OCI-M1 (cell line): ENCODE measurements around the gene DHX36.

Experiments
- DNase-seq: peaks from one replicate; lab custom pipeline; 2025; lab: John Stamatoyannopoulos, UW

The DHX36 gene, protein sequence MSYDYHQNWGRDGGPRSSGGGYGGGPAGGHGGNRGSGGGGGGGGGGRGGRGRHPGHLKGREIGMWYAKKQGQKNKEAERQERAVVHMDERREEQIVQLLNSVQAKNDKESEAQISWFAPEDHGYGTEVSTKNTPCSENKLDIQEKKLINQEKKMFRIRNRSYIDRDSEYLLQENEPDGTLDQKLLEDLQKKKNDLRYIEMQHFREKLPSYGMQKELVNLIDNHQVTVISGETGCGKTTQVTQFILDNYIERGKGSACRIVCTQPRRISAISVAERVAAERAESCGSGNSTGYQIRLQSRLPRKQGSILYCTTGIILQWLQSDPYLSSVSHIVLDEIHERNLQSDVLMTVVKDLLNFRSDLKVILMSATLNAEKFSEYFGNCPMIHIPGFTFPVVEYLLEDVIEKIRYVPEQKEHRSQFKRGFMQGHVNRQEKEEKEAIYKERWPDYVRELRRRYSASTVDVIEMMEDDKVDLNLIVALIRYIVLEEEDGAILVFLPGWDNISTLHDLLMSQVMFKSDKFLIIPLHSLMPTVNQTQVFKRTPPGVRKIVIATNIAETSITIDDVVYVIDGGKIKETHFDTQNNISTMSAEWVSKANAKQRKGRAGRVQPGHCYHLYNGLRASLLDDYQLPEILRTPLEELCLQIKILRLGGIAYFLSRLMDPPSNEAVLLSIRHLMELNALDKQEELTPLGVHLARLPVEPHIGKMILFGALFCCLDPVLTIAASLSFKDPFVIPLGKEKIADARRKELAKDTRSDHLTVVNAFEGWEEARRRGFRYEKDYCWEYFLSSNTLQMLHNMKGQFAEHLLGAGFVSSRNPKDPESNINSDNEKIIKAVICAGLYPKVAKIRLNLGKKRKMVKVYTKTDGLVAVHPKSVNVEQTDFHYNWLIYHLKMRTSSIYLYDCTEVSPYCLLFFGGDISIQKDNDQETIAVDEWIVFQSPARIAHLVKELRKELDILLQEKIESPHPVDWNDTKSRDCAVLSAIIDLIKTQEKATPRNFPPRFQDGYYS

DNA sequence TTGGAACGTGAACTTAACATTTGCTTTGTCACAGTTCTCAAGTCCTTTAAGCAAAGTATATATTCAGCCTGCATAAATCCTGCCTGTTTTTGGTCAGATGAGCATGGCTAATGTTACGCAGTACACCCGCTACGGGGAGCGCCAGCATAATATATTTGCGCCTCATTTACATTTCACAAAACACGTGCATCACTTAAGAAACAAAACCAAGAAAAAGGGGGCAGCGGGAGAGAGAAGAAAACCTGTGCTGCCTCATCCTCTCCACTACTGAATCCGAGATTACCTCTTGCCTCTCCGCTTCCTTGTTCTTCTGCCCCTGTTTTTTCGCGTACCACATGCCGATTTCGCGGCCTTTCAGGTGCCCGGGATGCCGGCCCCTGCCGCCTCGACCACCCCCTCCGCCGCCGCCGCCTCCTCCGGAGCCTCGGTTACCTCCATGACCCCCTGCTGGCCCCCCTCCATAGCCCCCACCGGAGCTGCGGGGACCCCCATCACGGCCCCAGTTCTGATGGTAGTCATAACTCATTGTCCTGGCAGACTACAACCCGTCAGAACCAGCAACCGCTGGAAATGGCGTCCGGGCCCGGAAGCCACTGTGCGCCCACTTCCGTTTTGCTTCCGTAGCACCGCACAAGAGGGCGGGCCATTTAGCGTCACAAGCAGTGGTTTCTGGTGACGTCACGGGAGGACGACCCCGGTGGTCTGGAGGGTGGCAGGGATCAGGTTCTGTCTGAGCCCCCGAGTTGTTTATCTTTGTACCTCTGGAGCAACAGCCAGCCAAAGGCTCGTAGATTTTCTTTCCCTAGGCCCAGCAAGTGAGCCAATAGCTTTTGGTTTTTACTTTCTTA, at the start of gene DHX36:
TSS of gene DHX36 (minus strand) at position 597 of the 848 bp plus-strand sequence. CDS start at position 526, 71 bp downstream.
- DNase-seq = peak; percentile 88

DNA sequence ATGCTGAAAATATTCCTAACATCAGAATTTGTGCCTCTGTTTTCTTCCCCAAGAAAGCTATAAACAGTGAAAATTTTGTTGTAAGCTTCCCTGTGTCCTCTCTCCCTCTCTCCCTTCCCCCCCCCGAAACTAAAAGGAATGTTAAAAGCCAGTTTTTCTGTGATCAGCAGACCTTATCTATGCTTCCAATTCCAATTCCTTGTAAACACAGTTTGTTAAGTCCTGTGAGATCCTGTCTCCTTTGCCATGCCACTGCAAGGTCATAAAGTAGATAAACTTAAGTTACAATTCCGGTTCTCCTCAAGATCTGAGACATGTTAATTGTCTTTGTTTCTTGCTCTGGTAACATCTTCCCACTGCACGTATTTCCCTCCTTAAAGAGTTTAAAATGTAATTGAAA, 42.9 kb upstream of the DHX36 start:
- no peak for DNase-seq

DNA sequence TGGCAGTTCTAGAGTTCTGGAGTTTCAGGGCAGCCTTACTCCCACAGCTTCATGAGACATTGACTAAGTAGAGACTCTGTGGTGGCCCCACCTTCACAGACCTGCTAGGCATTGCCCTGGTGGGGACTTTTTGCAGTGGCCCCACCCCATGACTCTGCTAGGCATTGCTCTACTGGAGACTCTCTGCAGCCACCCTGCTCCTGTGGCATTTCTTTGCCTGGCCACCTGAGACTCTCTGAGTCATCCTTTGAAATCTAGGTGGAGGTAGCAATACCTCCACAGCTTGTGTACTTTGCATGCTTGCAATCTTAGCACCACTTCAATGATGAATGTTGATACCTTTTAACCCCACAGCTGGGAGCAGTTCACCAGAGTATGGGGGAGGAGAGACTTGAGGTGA, 40.6 kb upstream of the DHX36 start:
- no peak for DNase-seq

DNA sequence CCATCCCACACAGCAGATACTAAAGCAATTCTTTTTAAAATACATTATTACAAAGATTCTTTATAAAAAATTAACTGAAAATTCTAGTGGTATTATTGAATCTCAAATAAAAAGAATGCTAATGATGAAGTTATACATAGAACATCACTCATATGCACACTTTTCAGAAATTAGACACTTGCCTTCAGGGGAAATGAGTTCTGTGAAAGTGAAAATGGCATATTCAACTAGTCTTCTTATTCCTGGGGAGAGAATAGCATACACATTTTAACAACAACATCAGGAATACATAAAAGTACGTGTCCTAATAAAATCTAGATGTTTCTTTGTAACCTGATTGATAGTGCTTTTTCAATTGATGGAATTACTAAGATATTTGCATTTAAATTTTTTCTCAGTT, 36.8 kb upstream of the DHX36 start:
- DNase-seq = no peak

DNA sequence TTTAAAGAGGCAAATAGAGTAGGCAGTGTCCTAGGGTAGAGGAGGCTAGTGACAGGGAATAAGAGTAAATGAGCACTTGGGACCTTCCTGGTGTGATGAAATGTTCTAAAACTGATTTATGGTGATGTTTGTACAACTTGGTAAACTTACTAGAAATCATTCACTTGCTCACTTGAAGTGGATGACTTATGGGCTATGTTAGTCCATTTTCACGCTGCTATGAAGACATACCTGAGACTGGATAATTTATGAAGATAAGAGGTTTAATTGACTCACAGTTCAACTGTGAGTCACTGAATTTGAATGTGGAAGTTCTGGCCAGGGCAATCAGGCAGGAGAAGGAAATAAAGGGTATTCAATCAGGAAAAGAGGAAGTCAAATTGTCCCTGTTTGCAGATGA, 31.7 kb upstream of the DHX36 start:
- DNase-seq = no peak

DNA sequence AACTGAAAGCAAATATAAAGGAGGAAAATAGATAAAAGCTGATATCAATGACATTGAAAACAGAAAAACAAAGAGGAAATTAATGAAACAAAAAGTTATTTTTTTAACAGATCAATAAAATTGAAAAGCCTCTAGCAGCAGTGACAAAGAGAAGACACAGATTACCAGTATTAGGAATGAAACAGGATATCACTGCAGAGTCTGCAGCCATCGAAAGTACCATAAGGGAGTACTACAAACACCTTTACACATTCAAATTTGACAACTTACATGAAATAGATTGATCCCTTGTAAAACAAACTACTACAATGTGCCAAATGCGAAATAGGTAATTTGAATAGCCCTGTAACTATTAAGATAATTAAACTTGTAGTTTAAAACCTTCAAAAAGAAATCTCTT, 24.9 kb upstream of the DHX36 start:
- DNase-seq = no peak

DNA sequence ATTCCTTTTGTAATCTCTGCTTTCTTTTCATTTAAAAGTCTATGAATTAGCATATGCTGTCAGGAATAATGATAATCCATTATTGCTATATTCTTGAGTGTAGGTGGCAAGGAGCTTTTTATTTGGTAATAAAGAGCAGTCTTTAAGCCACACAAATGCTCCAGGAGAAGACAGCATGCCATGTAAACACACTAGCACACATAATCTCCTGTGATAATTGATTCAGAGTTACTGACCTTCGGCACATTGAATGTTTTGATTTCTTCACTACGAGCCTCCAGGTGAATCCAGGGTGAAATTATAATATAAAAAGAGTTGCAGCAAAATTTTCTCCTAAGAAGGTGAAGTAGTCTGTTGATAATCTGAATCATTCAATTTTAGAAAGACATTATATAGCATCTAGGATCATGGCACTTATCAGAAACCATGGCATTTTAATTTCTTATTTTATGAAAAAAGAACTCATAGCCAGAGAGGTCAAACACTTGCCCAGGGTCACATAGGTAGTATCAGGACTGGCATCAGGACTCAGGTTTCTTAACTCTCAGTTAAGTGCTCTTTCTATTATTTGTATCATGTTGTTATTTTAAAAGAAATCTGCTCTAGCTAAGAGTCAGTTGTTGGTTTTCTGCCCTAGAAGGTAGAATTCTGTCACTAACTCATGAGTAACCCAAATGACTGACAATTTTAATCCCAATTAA, 21.3 kb upstream of the DHX36 start:
- DNase-seq = no peak

DNA sequence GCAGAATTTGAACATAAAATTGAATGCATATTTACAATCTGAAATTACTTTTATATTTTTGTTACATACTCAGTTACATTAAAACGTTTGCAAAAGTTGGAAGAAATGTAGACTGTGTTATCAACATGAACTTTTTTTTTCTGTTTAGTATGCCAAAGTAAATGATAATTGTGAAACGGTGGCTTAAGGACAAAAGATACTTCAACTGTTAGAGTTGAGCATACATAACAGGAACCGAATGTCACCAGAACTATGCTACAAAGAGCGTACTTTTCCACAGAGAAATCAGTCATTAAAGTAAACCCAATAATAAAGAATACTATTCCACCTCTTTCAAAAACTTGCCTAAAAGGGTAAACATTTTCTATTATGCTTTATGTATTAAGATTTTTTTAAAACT, 14.3 kb upstream of the DHX36 start:
- DNase-seq = no peak

DNA sequence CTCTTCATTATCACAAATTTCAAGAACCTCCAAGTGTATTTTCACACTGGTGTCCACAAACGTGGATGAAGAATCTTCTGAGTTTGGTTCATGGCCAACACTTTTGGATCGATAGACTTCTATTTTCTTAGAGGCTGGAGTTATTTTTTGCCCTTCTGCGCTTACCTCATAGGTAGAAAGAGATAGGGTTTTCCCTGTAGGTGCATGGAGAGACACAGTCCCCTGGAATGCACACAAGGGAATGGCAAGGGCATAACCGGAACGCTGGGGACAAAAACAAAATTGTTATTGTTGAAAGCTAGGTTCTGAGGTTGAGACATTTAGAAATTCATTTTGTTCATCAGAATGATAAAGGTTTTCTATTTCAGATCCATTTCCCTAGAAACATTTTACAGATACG, 13.7 kb upstream of the DHX36 start:
- DNase-seq = no peak

DNA sequence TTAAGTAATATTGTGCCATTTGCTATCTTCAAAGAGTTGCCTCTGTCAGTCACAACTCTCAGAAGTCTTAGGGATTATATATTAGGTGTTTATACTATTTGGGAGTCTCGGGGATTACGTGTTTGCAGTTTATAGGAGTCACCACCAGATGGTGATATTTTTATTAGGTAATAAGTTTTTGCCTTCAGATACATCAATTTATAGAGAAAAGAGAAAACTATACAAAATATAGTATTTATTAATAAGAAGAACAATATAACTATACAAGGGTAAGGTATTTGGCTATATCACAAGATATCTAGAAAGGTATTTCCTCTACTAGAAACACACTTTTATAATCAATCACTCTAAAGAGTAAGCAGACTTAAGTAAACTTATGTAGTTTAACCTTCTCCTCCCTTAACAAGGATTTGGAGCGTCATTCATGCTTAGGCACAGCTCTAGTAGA, 10.7 kb upstream of the DHX36 start:
- peak; percentile 58 for DNase-seq

DNA sequence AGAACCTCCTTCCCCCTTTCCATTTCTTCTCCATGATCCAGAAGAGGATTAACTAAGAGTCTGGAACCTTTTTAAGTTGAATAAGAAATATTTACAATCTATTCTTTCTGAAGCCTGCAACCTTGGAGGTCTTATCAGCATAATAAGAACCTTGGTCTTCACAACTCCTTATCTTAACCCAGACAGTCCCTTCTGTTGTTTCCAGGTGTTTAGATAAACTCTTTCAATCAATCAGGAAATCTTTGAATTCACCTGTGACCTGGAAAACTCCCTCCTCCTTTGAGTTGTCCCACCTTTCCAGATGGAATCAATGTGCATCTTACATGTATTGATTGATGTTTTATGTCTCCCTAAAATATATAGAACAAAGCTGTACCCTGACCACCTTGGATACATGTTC, 3.6 kb upstream of the DHX36 start:
- DNase-seq = no peak

DNA sequence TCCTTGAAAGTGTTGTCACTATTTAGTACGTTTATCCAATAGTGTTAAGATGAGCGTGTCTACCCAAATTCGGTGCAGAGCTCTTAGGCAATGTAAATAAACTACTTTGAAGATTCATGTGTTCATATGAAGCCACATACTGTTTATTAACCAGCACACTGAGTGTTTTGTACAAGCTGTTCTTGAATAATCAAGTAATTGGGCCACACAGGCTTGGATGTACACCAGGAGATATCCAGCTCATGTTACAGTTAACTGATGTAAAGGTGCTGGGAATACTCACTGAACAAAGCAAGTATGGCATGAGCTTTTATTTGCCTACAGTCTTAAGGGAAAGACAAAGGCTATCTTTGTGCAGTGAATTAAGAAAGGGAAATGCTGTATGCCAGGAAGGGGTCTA, 632 bp upstream of the DHX36 start:
- DNase-seq = peak; percentile 49

DNA sequence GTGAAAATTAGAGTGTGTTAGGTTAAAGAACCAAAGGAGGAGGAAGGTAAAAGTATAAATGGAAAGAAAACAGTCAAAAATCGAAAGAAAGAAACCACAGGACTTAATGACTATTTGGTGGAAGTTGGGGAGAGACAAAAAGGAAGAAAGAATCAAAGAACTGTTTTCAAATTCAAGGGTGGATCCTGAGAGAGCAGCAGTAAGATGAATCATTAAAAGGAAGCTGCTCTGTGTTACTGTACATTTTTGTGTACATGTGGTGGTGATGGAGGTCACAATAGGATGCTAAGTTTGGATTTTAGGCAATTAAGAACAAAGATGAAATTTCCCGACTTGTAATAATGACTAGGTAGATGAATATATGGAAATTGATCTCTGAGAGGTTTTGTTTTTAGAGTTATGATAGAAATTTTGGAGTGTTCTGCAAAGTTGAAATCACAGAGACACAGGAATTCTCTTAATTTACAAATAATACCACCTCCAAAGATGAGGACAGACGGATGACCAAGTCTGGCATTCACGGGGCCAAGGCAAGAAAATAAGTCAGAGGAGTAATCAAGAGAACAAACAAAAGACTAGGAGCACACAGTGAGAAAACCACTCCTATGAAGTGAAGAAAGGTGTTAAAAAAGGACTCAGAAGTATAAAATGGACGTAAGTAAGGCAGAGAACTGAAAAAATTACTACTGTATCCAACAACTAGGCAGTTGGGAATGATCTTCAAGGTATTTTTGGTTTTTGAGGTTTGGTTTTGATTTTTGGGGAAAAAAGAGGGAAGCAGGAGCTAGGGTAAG, 7.1 kb downstream of the DHX36 start:
- DNase-seq = no peak

DNA sequence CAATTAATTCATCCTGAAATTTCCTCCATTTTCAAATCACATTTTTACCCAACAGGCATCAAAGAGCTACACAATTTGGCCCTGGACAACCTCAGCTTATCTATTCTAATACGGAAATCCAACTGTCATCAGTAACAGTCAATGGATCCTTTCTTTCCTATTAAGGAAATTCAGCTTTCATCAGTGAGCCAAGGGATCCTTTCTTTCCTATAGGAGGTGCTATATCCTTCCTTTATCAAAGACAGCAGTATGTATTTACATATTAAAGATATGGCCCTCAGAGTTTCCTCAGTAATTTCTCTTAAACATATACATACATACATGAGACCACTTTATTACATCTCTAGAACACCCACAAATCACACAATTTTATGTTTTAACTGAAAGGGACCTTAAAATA, 10.1 kb downstream of the DHX36 start:
- peak; percentile 5 for DNase-seq

DNA sequence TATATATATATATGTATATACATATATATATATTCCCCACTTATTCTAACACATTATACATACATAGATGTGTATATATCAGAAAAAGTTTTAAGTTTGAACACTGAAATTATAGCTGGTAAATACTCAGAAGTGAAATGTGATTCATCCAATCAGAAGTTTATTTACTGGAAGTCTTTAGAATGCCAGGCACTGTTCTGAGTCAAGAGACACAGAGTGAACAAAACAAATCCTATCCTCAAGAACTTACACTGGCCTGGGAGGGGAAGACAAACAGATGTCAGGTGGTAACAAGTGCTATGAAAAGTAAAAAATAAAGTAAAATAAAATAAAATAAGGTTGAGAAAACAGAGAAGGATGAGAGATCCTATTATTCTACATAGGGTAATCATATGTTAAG, 13.4 kb downstream of the DHX36 start:
- DNase-seq = no peak

DNA sequence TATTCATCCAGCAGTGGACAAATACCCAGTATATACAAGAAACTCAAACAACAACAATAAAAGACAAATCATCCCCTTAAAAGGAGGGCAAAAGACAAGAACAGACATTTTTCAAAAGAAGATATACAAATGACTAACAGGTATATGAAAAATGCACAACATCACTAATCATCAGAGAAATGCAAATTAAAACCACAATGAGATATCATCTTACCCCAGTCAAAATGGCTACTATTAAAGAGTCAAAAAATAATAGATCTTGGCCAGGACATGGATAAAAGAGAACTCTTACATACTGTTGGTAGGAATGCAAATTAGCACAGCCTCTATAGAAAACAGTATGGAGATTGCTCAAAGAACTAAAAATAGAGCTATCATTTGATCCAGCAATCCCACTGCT, 16.9 kb downstream of the DHX36 start:
- DNase-seq = no peak

DNA sequence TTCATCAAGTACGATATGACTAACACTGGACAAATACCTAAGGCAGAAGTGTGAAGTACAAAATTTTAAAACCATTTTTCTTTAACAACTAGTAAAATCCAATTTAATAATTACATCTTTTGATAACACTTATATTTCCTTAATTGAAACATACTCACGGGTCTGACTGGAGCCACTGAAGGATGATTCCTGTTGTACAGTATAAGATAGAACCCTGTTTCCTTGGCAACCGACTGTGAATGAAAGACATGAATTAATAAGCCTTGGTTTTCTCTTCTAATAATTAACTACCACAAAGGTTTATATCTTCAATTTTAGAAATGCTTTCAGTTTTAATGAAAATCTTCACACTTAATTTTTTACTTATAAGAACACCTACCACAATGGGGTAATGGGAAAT, 19.4 kb downstream of the DHX36 start:
- no peak for DNase-seq

DNA sequence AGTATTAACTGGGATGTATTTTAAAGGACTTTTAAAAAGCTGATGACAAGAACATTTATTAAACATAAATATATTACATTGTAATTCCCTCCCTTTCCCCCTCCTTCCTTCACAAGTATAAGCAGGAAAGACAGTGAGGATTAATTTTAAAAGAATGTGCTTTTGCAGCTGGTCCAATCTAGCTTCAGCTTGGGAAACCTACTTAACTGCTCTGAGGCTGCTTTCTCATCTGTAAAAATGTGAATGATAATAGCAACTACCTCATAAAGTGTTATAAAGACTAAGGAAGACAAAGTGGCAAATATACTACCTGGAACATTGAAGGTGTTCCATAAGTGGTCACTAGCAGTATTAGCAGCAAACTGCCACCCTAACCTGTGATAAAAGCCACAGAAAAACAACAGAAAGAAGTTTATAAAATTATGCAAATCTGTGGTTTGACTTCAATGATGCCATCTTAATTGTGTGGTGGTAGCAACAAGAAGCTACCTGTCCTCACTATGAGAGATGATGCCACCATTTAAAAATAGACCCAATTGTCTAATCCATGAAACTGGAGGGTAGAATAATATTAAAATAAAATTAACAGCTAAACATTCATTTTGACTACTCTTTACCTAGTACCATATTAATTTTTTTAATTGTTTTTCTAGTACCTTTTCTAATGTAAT, 20.0 kb downstream of the DHX36 start:
- no peak for DNase-seq

DNA sequence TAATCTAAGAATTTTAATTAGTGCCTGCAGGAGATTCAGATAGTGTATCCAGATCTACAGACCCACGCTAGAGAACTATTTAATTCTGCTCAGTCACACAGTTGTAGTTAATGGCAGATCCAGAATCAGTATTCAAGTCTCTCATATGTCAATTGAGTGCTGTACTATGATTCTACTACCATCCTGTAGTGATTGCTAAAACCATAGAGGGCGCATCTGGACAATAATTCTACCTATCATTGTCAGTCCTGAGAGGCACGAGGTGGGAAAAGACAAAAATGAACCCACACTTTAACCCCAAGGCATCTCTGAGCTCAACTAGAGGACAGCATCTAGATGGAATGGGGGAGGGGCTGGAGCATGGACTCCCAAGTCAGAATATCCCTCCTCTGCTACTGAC, 22.7 kb downstream of the DHX36 start:
- no peak for DNase-seq

DNA sequence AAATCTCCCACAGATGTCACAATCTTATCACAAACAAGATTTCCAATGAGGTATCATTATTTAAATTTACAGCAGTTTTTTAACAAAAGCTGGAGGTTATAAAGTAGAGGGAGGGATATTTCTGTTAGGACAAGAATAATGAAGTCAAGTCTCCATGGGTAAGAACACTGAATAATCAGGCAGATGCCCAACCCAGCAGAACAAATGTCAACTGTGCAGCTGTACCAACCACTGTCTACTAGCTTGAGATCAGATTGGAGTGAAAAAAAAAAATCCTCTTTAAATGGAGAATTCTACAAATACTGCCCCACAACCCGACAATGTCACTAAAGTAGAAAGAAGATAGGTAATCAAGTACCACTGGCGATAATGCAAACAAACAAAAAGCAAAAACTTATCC, 30.3 kb downstream of the DHX36 start:
- no peak for DNase-seq
